ENCODE data around the gene KRTAP12-1.
"Not testable (repeated sequence)": the region's sequence is repeated elsewhere in the genome, so short reads cannot be mapped to it uniquely, and the experiment has no call there.

KRTAP12-1 gene

GRCh38 chr21:44664691-44665090, 17.3 kb downstream of the KRTAP12-1 start:
- DNase-seq: no peak

- not testable (repeated sequence) for DNase-seq
Measured at GRCh38 chr21:44661567-44661966, 20.4 kb downstream of the KRTAP12-1 start.

GRCh38 chr21:44658913-44659595, 22.9 kb downstream of the KRTAP12-1 start:
- no peak for DNase-seq

GRCh38 chr21:44658541-44658910, 23.4 kb downstream of the KRTAP12-1 start:
- DNase-seq: no peak

- no peak for DNase-seq
Measured at GRCh38 chr21:44657635-44658540, 24.1 kb downstream of the KRTAP12-1 start, which contains the start of gene KRTAP12-3. Gene KRTAP12-3, plus strand, starts transcription at chr21:44657932. Its CDS starts 48 bp downstream, at chr21:44657980.

- no peak for DNase-seq
Measured at GRCh38 chr21:44656868-44657267, 25.1 kb downstream of the KRTAP12-1 start.

GRCh38 chr21:44654576-44655175, 27.3 kb downstream of the KRTAP12-1 start, which contains the start of gene KRTAP12-4:
Gene KRTAP12-4, minus strand, starts transcription at chr21:44654659. Its CDS starts 45 bp downstream, at chr21:44654614.
- DNase-seq: no peak

- DNase-seq: no peak
Measured at GRCh38 chr21:44653656-44654575, 28.0 kb downstream of the KRTAP12-1 start.

- no peak for DNase-seq
Measured at GRCh38 chr21:44653123-44653522, 28.8 kb downstream of the KRTAP12-1 start.

- no peak for DNase-seq
Measured at GRCh38 chr21:44650973-44651675, 30.8 kb downstream of the KRTAP12-1 start.

GRCh38 chr21:44650265-44650972, 31.5 kb downstream of the KRTAP12-1 start:
- DNase-seq: no peak

GRCh38 chr21:44649521-44650100, 32.4 kb downstream of the KRTAP12-1 start:
- no peak for DNase-seq

GRCh38 chr21:44648557-44649311, 33.2 kb downstream of the KRTAP12-1 start:
- DNase-seq: no peak

- DNase-seq: no peak
Measured at GRCh38 chr21:44647222-44647552, 34.8 kb downstream of the KRTAP12-1 start.

- not testable (repeated sequence) for DNase-seq
Measured at GRCh38 chr21:44646366-44647221, 35.4 kb downstream of the KRTAP12-1 start, which contains the start of gene KRTAP10-11. Gene KRTAP10-11, plus strand, starts transcription at chr21:44646414. Its CDS starts 45 bp downstream, at chr21:44646459.

GRCh38 chr21:44644878-44645277, 37.1 kb downstream of the KRTAP12-1 start:
- DNase-seq: no peak

GRCh38 chr21:44643741-44644310, 38.1 kb downstream of the KRTAP12-1 start:
- DNase-seq: no peak

- no peak for DNase-seq
Measured at GRCh38 chr21:44640761-44641160, 41.2 kb downstream of the KRTAP12-1 start.

- no peak for DNase-seq
Measured at GRCh38 chr21:44639331-44639655, 42.7 kb downstream of the KRTAP12-1 start.
